ENCODE measurements around the gene TRIM22. TPM values are rescaled to one million over a fixed set of nuclear protein-coding genes. Genes with fewer than 3 reads are reported as not detected.
"Not testable (repeated sequence)": the region's sequence is repeated elsewhere in the genome, so short reads cannot be mapped to it uniquely, and the experiment has no call there.

TRIM22 gene, protein sequence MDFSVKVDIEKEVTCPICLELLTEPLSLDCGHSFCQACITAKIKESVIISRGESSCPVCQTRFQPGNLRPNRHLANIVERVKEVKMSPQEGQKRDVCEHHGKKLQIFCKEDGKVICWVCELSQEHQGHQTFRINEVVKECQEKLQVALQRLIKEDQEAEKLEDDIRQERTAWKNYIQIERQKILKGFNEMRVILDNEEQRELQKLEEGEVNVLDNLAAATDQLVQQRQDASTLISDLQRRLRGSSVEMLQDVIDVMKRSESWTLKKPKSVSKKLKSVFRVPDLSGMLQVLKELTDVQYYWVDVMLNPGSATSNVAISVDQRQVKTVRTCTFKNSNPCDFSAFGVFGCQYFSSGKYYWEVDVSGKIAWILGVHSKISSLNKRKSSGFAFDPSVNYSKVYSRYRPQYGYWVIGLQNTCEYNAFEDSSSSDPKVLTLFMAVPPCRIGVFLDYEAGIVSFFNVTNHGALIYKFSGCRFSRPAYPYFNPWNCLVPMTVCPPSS
- total RNA-seq: 100 to 1,000 TPM in 4 of 8 experiments, 10 to 100 TPM in 4; 31.4 to 246 (median 75.3) TPM

DNA sequence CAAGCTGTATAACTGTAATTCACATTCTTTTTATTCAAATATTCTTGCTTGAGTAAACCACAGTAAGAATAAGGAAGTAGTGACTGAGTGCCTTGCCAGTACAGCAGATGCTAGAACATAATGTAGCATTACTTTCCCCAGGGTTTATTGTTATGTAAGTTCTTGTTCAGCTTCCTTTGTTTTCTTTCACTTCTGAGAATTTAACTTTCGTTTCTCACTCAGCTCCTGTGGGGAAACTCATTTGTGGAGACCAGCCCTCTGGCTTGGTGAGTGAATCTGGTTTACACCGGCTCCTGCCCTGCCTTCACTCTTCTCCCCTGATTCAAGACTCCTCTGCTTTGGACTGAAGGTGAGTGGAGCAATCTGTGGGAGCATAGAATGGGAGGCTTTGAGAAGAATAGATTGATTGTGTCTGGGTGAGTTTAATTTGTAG is at the start of gene TRIM22:
TSS of gene TRIM22 (plus strand) at position 240 of the 433 bp plus-strand sequence. CDS start 6,443 bp downstream, outside the sequence.
- H3K27ac ChIP-seq: peak within 1 kb of the TSS; percentile 81 to 85
- ATAC-seq (replicated peaks in 6 of 8): peak; percentile 58 to 84 (median 70)
- 0 to 13% (median 4%) methylated on average over 1 to 2 of the region's 2 CpGs; no CpG with 5 or more reads in 4 of the 10 experiments for WGBS, 10 experiments
- H3K4me3 ChIP-seq: peak within 1 kb of the TSS; percentile 9 to 31 (median 20)
- H3K4me1 ChIP-seq (replicated peaks in 1 of 2): peaks cover 26 to 34% of the 10 kb centered on the region in 2 donors
- in situ Hi-C loops (cut with MboI; ENCODE audit: low pct_unique_long_range_greater_than_20kb in 2 of 9, low sequenced_read_pairs in 9 of 9, unreplicated experiment in 9 of 9): no loop called here

DNA sequence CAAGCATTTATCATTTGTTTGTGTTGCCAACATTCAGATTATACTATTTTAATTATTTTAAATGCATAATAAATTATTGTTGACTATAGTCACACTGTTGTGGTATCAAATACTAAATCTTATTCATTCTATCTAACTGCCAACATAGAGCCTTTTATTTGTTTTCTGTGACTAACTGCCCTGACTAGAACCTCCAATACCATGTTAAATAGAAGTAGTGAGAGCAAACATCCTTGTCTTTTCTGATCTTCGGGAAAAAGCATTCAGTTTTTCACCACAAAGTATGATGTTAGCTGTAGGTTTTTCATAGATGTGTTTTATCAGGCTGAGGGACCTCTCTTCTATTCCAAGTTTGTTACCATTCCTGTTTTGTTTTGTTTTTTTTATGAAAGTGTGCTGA is 49.6 kb upstream of the TRIM22 start:
- Histone ChIP-seq H3K4me1 (replicated peaks in 1 of 2) (no peaks in the 10 kb centered on the region), H3K4me3 (no peak overlapping the region), H3K27ac (no peak overlapping the region)
- 27 to 100% (median 71%) methylated on average over 1 of the region's 1 CpG; no CpG with 5 or more reads in 3 of the 10 experiments for WGBS, 10 experiments
- no peak for ATAC-seq (replicated peaks in 6 of 8)
- in situ Hi-C loops (cut with MboI; ENCODE audit: low pct_unique_long_range_greater_than_20kb in 2 of 9, low sequenced_read_pairs in 9 of 9, unreplicated experiment in 9 of 9): no loop called here

DNA sequence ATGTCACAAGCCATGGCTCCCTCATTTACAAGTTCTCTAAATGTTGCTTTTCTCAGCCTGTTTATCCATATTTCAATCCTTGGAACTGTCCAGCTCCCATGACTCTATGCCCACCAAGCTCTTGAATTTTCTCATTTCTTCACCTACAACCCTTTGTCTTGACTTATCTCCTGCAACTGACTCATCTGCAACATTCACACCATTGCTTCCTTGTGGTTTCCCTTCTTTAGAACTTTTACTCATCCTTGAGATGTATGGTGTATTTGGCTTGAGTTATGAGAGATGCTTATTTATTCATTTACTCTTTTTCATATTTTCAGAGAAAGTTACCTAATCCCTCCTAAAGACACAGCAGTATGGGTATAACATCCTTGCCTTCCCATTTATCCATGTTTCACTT is 46.0 kb upstream of the TRIM22 start:
- no peak for ATAC-seq (replicated peaks in 6 of 8)
- Histone ChIP-seq H3K27ac (no peak overlapping the region), H3K4me3 (no peak overlapping the region), H3K4me1 (replicated peaks in 1 of 2) (no peaks in the 10 kb centered on the region)
- in situ Hi-C loops (cut with MboI; ENCODE audit: low pct_unique_long_range_greater_than_20kb in 2 of 9, low sequenced_read_pairs in 9 of 9, unreplicated experiment in 9 of 9): no loop called here

DNA sequence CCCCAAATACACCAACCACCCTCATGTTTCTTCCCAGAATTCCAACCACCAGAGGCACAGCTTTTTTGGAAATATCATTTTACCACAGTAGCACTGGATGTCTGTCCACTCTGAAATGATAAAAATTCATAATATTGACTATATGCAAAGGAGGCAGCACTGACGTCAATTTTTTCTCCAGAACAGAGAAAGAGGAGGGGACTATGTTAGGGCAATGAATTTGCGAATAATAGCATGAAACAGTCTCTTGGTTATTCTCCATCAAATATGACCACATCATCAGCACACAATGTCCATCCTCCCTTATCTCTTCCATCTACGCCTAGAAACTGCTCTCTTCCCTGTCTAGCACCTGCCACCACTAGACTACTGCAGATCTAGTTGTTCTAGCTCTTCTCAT is 43.5 kb upstream of the TRIM22 start:
- in situ Hi-C loops (cut with MboI; ENCODE audit: low pct_unique_long_range_greater_than_20kb in 2 of 9, low sequenced_read_pairs in 9 of 9, unreplicated experiment in 9 of 9): no loop called here
- Histone ChIP-seq H3K27ac (no peak overlapping the region), H3K4me3 (no peak overlapping the region), H3K4me1 (replicated peaks in 1 of 2) (no peaks in the 10 kb centered on the region)
- 46 to 100% (median 80%) methylated on average over 1 to 3 of the region's 3 CpGs; no CpG with 5 or more reads in 1 of the 10 experiments for WGBS, 10 experiments
- peak in 3 of 8 experiments; percentile 90 to 99 (median 96) for ATAC-seq (replicated peaks in 6 of 8)

DNA sequence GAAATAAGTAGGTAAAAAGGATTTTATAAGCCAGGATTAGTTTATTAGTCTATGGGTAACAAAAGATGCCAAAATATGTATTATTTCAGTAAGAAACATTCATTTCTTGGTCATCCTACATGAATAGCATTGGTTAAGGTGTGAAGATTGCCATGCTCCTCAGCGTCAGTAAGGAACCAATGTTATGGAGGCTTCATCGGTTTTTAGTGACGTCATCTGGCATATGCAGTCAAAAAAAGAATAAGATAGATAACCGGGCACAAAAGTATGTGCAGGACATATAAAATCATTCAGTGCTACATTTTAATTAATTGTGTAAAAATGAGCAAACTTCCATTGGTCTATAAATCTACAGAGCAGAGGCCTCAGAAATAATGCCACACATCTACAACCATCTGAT is 34.1 kb upstream of the TRIM22 start:
- no peak for ATAC-seq (replicated peaks in 6 of 8)
- 85 to 100% (median 94%) methylated on average over 3 to 4 of the region's 4 CpGs; no CpG with 5 or more reads in 2 of the 10 experiments for WGBS, 10 experiments
- Histone ChIP-seq H3K4me1 (replicated peaks in 1 of 2) (no peaks in the 10 kb centered on the region), H3K27ac (no peak overlapping the region), H3K4me3 (no peak overlapping the region)
- in situ Hi-C loops (cut with MboI; ENCODE audit: low pct_unique_long_range_greater_than_20kb in 2 of 9, low sequenced_read_pairs in 9 of 9, unreplicated experiment in 9 of 9): no loop called here

DNA sequence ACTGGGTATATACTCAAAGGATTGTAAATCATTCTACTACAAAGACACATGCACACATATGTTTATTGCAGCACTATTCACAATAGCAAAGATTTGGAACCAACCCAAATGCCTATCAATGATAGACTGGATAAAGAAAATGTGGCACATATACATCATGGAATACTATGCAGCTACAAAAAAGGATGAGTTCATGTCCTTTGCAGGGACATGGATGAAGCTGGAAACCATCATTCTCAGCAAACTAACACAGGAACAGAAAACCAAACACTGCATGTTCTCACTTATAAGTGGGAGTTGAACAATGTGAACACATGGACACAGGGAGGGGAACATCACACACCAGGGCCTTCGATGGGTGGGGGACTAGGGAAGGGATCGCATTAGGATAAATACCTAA is 32.6 kb upstream of the TRIM22 start:
- H3K4me1 ChIP-seq (replicated peaks in 1 of 2); ATAC-seq (replicated peaks in 6 of 8); H3K27ac ChIP-seq; in situ Hi-C loops (cut with MboI; ENCODE audit: low pct_unique_long_range_greater_than_20kb in 2 of 9, low sequenced_read_pairs in 9 of 9, unreplicated experiment in 9 of 9); H3K4me3 ChIP-seq: not testable (repeated sequence)
- no CpG with 5 or more reads among the region's 2 CpGs for WGBS, 10 experiments

DNA sequence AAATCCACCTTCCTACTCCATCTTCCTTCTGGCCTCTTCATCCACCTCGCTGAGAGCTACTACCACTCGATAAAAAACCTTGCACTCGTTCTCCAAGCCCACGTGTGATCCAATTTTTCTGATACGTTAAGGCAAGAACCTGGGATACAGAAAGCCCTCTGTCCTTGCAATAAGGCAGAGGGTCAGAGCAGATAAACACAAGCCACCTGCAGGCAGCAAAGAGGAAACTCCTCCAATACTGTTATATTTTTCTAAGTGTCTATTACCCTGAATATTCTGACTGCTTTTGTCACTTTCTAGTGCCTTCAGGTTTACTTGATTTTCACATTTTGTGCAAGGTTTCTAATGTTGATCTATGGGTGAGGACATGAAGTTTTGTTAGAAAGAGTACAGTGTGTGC is 31.3 kb upstream of the TRIM22 start:
- Histone ChIP-seq H3K4me1 (replicated peaks in 1 of 2) (no peaks in the 10 kb centered on the region), H3K27ac (no peak overlapping the region), H3K4me3 (no peak overlapping the region)
- WGBS, 10 experiments: 70 to 100% (median 87%) methylated on average over 1 to 5 of the region's 5 CpGs; no CpG with 5 or more reads in 4 of the 10 experiments
- no peak for ATAC-seq (replicated peaks in 6 of 8)
- in situ Hi-C loops (cut with MboI; ENCODE audit: low pct_unique_long_range_greater_than_20kb in 2 of 9, low sequenced_read_pairs in 9 of 9, unreplicated experiment in 9 of 9): no loop called here

DNA sequence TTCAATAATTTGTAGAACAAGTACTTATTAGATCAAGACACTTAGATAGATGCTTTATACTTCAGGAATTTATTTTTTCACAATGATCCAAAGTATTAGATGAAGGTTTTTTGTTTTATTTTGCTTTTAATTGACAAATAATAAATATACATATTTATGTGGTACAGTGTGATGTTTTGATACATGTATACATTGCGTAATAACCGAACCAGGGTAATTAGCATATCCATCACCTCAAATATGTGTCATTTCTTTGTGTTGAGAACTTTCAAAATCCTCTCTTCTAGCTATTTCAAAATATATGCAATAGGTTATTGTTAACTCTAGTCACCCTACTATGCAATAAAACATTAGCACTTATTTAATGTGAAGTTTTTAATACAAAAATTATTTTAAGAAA is 26.1 kb upstream of the TRIM22 start:
- 80 to 100% (median 100%) methylated on average over 1 to 2 of the region's 2 CpGs; no CpG with 5 or more reads in 2 of the 10 experiments for WGBS, 10 experiments
- in situ Hi-C loops (cut with MboI; ENCODE audit: low pct_unique_long_range_greater_than_20kb in 2 of 9, low sequenced_read_pairs in 9 of 9, unreplicated experiment in 9 of 9): no loop called here
- Histone ChIP-seq H3K27ac (no peak overlapping the region), H3K4me3 (no peak overlapping the region), H3K4me1 (replicated peaks in 1 of 2) (no peaks in the 10 kb centered on the region)
- ATAC-seq (replicated peaks in 6 of 8): no peak

DNA sequence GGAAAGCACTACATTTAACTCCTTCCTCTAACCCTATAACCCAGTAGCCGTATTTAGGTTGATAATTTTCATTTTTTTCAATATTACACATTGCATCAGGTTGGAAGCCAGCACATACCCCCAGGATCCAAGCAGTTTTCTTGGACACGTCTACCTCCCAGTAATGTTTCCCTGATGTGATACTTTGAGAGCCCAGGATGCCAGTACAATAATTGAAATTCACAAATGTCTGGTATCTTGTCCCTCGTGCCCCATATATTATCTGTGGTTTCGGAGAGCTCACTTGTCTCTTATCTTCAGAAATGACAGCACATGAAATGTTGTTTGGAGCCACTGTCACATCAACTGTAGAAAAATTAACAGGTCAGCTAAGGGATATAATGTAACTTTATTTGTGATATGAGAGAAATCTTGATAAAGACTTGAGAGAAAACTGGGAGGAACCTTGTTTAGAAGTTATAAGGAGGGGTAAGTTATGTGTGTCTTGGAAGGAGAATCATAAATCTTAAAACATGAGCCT is 24.5 kb upstream of the TRIM22 start:
- ATAC-seq (replicated peaks in 6 of 8): no peak
- in situ Hi-C loops (cut with MboI; ENCODE audit: low pct_unique_long_range_greater_than_20kb in 2 of 9, low sequenced_read_pairs in 9 of 9, unreplicated experiment in 9 of 9): no loop called here
- WGBS, 10 experiments: 80 to 100% (median 96%) methylated on average over 1 to 4 of the region's 4 CpGs; no CpG with 5 or more reads in 2 of the 10 experiments
- H3K4me1 ChIP-seq (replicated peaks in 1 of 2): no peaks in the 10 kb centered on the region
- no peak overlapping the region for H3K4me3 ChIP-seq
- no peak overlapping the region for H3K27ac ChIP-seq

DNA sequence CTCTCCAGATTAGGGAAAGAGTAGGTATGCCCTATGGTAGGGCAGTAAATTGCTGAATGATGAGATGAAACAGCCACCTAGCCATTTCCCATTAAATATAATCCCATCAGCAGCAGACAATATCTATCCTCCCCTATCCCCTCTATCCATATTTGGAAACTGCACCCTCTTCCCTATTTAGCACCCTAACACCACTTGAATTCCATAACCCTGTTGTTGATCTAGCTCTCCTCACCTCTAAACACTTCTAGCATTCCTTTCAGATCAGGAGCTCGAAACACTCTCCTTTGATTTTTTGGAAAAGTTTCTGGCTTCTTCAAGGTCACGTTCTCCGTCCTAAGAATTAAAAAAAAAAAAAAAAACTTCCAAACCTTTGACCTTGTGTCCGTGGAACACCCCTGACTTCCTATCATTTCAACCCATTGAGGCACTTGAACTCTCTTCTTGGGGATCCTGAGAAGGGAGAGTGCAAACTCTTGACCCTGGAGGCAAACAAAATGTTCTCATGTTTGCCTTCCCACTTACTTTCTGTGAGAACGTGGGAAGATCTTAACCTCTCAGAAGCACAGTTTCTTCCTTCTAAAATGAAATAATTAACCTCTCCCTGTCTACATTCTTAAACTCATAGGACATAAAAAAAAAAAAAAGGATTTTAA is 23.7 kb upstream of the TRIM22 start:
- 40 to 100% (median 90%) methylated on average over 1 to 5 of the region's 5 CpGs for WGBS, 10 experiments
- in situ Hi-C loops (cut with MboI; ENCODE audit: low pct_unique_long_range_greater_than_20kb in 2 of 9, low sequenced_read_pairs in 9 of 9, unreplicated experiment in 9 of 9): no loop called here
- H3K27ac ChIP-seq: no peak overlapping the region
- H3K4me3 ChIP-seq: no peak overlapping the region
- no peaks in the 10 kb centered on the region for H3K4me1 ChIP-seq (replicated peaks in 1 of 2)
- ATAC-seq (replicated peaks in 6 of 8): no peak

DNA sequence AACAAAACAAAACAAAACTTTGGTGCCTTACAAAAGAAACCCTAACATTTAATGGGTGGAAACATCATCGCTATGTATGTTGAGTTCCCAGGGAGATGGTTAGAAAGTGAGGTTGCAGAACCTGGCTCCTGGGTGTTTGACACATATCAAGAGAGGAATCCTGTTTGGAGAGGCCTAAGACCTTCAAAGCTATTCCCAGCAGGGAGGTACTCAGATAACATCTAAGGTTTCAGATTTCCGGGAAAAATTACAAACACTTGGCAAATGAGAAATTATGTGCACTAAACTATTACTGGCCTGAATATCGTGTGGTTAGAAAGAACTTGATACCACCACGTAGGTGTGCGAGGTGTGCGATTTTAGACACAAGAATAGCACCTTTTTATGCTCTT is 23.2 kb upstream of the TRIM22 start:
- WGBS, 10 experiments: 81 to 100% (median 98%) methylated on average over 1 to 6 of the region's 6 CpGs
- in situ Hi-C loops (cut with MboI; ENCODE audit: low pct_unique_long_range_greater_than_20kb in 2 of 9, low sequenced_read_pairs in 9 of 9, unreplicated experiment in 9 of 9): no loop called here
- ATAC-seq (replicated peaks in 6 of 8): no peak

DNA sequence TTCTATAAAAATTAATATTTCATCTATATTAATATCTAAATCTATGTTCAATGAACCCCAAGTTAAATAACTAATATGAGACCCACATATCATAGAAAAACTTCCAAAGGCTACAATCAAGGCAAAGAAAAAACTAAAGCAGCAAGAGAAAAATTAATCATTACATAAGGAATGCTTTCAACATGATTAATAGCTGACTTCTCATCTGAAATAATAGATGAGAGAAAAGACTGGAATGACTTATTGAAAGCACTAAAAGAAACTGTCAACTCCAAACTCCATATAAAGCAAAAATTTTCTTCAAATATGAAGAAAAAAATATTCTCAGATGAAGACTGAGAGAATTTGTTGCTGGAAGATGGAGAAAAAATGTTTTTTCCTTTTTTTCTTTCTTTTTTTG is 17.8 kb upstream of the TRIM22 start:
- ATAC-seq (replicated peaks in 6 of 8): no peak
- Histone ChIP-seq H3K4me1 (replicated peaks in 1 of 2) (no peaks in the 10 kb centered on the region), H3K27ac (no peak overlapping the region), H3K4me3 (no peak overlapping the region)
- in situ Hi-C loops (cut with MboI; ENCODE audit: low pct_unique_long_range_greater_than_20kb in 2 of 9, low sequenced_read_pairs in 9 of 9, unreplicated experiment in 9 of 9): no loop called here

More for the DNA sequence above, 23.2 kb upstream of the TRIM22 start:
- Histone ChIP-seq H3K4me3 (no peak overlapping the region), H3K4me1 (replicated peaks in 1 of 2) (no peaks in the 10 kb centered on the region), H3K27ac (no peak overlapping the region)

DNA sequence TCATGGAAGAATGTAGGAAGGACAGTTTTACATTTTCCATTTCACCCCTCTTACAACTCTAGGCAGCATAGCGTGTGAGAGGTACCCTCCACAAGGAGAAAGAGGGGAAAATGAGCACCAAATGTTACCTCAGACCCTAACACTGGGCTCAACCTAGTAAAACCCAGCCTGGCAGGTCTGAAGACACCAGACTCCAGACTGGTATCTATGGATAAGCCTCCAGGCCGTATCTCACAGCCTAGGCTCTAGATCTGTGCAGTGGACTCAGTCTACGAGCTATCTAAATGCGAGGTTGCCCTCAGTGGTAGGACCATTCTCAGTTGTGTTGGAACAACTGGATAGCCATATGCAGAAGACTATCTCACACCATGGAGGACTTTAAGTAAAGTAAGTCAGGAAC is 15.2 kb upstream of the TRIM22 start:
- H3K4me1 ChIP-seq (replicated peaks in 1 of 2): no peaks in the 10 kb centered on the region
- WGBS, 10 experiments: 93 to 100% (median 100%) methylated on average over 1 to 4 of the region's 4 CpGs; no CpG with 5 or more reads in 3 of the 10 experiments
- ATAC-seq (replicated peaks in 6 of 8): no peak
- in situ Hi-C loops (cut with MboI; ENCODE audit: low pct_unique_long_range_greater_than_20kb in 2 of 9, low sequenced_read_pairs in 9 of 9, unreplicated experiment in 9 of 9): no loop called here
- no peak overlapping the region for H3K4me3 ChIP-seq
- H3K27ac ChIP-seq: no peak overlapping the region

All from motor neuron (in vitro differentiated cells).